Measurements from ENCODE around the gene SETBP1. TPM values are rescaled to one million over a fixed set of nuclear protein-coding genes. Genes with fewer than 3 reads are reported as not detected.

Gene SETBP1
- total and polyA plus RNA-seq, 8 donors, result 1.4 to 66.5 (median 20.1) TPM

- intact Hi-C loops (cut with DNase I; ENCODE audit: low total_unique reads), result no loop called here
- Histone ChIP-seq H3K36me3 (peaks cover 0 to 13% (median 12%) of the 10 kb centered on the region in 4 donors), H3K9me3 (no peaks in the 10 kb centered on the region), H3K27me3 (no peaks in the 10 kb centered on the region), H3K4me3 (no peak overlapping the region), H3K4me1 (peaks cover 0 to 33% (median 18%) of the 10 kb centered on the region in 4 donors), H3K27ac (no peak overlapping the region)
- TF ChIP-seq POLR2A (IDR thresholded peaks at IDR 0.05), result no peak
- no peak for TF ChIP-seq EP300 (IDR thresholded peaks at IDR 0.05)
- WGBS, 5 donors, result 79 to 87% (median 84%) methylated on average over 4 of the region's 4 CpGs
- no peak for DNase-seq
These were observed 265.3 kb downstream of the SETBP1 start for GRCh38 chr18:44945888-44946401.

GRCh38 chr18:44946529-44947113 is 265.9 kb downstream of the SETBP1 start:
- Histone ChIP-seq H3K4me1 (peaks cover 0 to 33% (median 18%) of the 10 kb centered on the region in 4 donors), H3K27me3 (no peaks in the 10 kb centered on the region), H3K9me3 (no peaks in the 10 kb centered on the region), H3K4me3 (no peak overlapping the region), H3K36me3 (peaks cover 0 to 20% (median 18%) of the 10 kb centered on the region in 4 donors), H3K27ac (no peak overlapping the region)
- DNase-seq, result no peak
- intact Hi-C loops (cut with DNase I; ENCODE audit: low total_unique reads), result no loop called here
- WGBS, 5 donors, result 63 to 80% (median 71%) methylated on average over 4 of the region's 4 CpGs
- TF ChIP-seq POLR2AphosphoS5 (IDR thresholded peaks at IDR 0.05) (no peak), CTCF (IDR thresholded peaks at IDR 0.05) (no peak), EP300 (IDR thresholded peaks at IDR 0.05) (no peak), POLR2A (IDR thresholded peaks at IDR 0.05) (no peak)

- DNase-seq, result no peak
- Histone ChIP-seq H3K36me3 (peaks cover 0 to 49% (median 39%) of the 10 kb centered on the region in 4 donors), H3K9me3 (no peaks in the 10 kb centered on the region), H3K27ac (no peak overlapping the region), H3K4me3 (no peak overlapping the region), H3K4me1 (peaks cover 0 to 11% (median 8%) of the 10 kb centered on the region in 4 donors), H3K27me3 (no peaks in the 10 kb centered on the region)
- intact Hi-C loops (cut with DNase I; ENCODE audit: low total_unique reads), result no loop called here
- TF ChIP-seq CTCF (IDR thresholded peaks at IDR 0.05), result no peak
- no peak for TF ChIP-seq POLR2AphosphoS5 (IDR thresholded peaks at IDR 0.05)
- no peak for TF ChIP-seq EP300 (IDR thresholded peaks at IDR 0.05)
- TF ChIP-seq POLR2A (IDR thresholded peaks at IDR 0.05), result no peak
- 86 to 95% (median 93%) methylated on average over 5 to 7 of the region's 7 CpGs for WGBS, 5 donors
These were observed 269.3 kb downstream of the SETBP1 start for GRCh38 chr18:44949967-44950366.

- Histone ChIP-seq H3K4me1 (peaks cover 0 to 10% (median 8%) of the 10 kb centered on the region in 4 donors), H3K27ac (no peak overlapping the region), H3K4me3 (no peak overlapping the region), H3K36me3 (peaks cover 0 to 53% (median 39%) of the 10 kb centered on the region in 4 donors), H3K27me3 (no peaks in the 10 kb centered on the region), H3K9me3 (no peaks in the 10 kb centered on the region)
- TF ChIP-seq EP300 (IDR thresholded peaks at IDR 0.05), result no peak
- no peak for TF ChIP-seq CTCF (IDR thresholded peaks at IDR 0.05)
- TF ChIP-seq POLR2A (IDR thresholded peaks at IDR 0.05), result no peak
- intact Hi-C loops (cut with DNase I; ENCODE audit: low total_unique reads), result no loop called here
- DNase-seq, result no peak
- WGBS, 5 donors, result 94 to 97% (median 97%) methylated on average over 13 of the region's 13 CpGs
These were observed 270.1 kb downstream of the SETBP1 start for GRCh38 chr18:44950685-44951195.

- H3K27me3 ChIP-seq, result no peaks in the 10 kb centered on the region
- WGBS, 5 donors, result 96 to 98% (median 97%) methylated on average over 14 of the region's 14 CpGs
- H3K9me3 ChIP-seq, result no peaks in the 10 kb centered on the region
- peaks cover 0 to 53% (median 39%) of the 10 kb centered on the region in 4 donors for H3K36me3 ChIP-seq
- H3K27ac ChIP-seq, result no peak overlapping the region
- H3K4me1 ChIP-seq, result peaks cover 0 to 2% (median under 1%) of the 10 kb centered on the region in 4 donors
- intact Hi-C loops (cut with DNase I; ENCODE audit: low total_unique reads), result no loop called here
- DNase-seq, result no peak
- TF ChIP-seq EP300 (IDR thresholded peaks at IDR 0.05) (no peak), POLR2AphosphoS5 (IDR thresholded peaks at IDR 0.05) (no peak), POLR2A (IDR thresholded peaks at IDR 0.05) (no peak), CTCF (IDR thresholded peaks at IDR 0.05) (no peak)
- no peak overlapping the region for H3K4me3 ChIP-seq
These were observed 271.1 kb downstream of the SETBP1 start for GRCh38 chr18:44951748-44952147.

Data from stomach (tissue), 9 donors.